ENCODE results near the gene CACNA2D2. TPM values are rescaled to one million over a fixed set of nuclear protein-coding genes. Genes with fewer than 3 reads are reported as not detected.

Gene CACNA2D2
- total and polyA plus RNA-seq, 2 of the 13 experiments (the other 11 are each of a cell fraction or from before 2014, with no cell fraction given), result not detected

- TF ChIP-seq POGK (CRISPR knock-in tag; conservative IDR thresholded peaks at IDR 0.05) (peak; percentile 91), NCOA2 (CRISPR knock-in tag; IDR thresholded peaks at IDR 0.05) (no peak), CENPT (CRISPR knock-in tag; IDR thresholded peaks at IDR 0.05; ENCODE audit: low read depth) (peak; percentile 25; the same call in 1 of the 2 replicates), ZBTB7A (CRISPR knock-in tag; IDR thresholded peaks at IDR 0.05) (no peak), STAT5B (CRISPR knock-in tag; IDR thresholded peaks at IDR 0.05) (no peak), DMAP1 (CRISPR knock-in tag; IDR thresholded peaks at IDR 0.05) (peak; percentile 78; the same call in 1 of the 2 replicates), SNRNP70 (IDR thresholded peaks at IDR 0.05; ENCODE audit: low read depth, low read length) (no peak), ZNF136 (CRISPR knock-in tag; IDR thresholded peaks at IDR 0.05; ENCODE audit: low read depth) (peak; percentile 62; the same call in 1 of the 2 replicates), IRX3 (CRISPR knock-in tag; IDR thresholded peaks at IDR 0.05; ENCODE audit: borderline replicate concordance, low read depth) (peak; percentile 70; the same call in 1 of the 2 replicates), SNAPC5 (CRISPR knock-in tag; IDR thresholded peaks at IDR 0.05; ENCODE audit: borderline replicate concordance) (no peak), ATAD3A (CRISPR knock-in tag; IDR thresholded peaks at IDR 0.05) (no peak), YY1 (IDR thresholded peaks at IDR 0.05; ENCODE audit: insufficient read depth, insufficient replicate concordance, low read depth, low read length) (peak; percentile 12), SIX4 (CRISPR knock-in tag; IDR thresholded peaks at IDR 0.05) (no peak; the same call in 1 of the 2 replicates), MEF2D (CRISPR knock-in tag; IDR thresholded peaks at IDR 0.05) (peak; percentile 86), CREM (IDR thresholded peaks at IDR 0.05) (peak; percentile 32; the same call in 1 of the 2 replicates), CREM (CRISPR knock-in tag; IDR thresholded peaks at IDR 0.05) (no peak), ZNF30 (CRISPR knock-in tag; IDR thresholded peaks at IDR 0.05) (peak; percentile 52; the same call in 1 of the 2 replicates), ZNF207 (IDR thresholded peaks at IDR 0.05; ENCODE audit: borderline replicate concordance) (no peak), ZGPAT (CRISPR knock-in tag; IDR thresholded peaks at IDR 0.05) (peak; percentile 84), E2F1 (CRISPR knock-in tag; IDR thresholded peaks at IDR 0.05) (peak; percentile 89), ZFP82 (CRISPR knock-in tag; IDR thresholded peaks at IDR 0.05; ENCODE audit: borderline replicate concordance) (no peak; the same call in 1 of the 2 replicates), ZFP36L2 (CRISPR knock-in tag; IDR thresholded peaks at IDR 0.05) (no peak), EHMT2 (IDR thresholded peaks at IDR 0.05; ENCODE audit: borderline replicate concordance, low read depth, low read length) (no peak), ERF (CRISPR knock-in tag; IDR thresholded peaks at IDR 0.05) (peak; percentile 65; the same call in 1 of the 2 replicates), XBP1 (CRISPR knock-in tag; IDR thresholded peaks at IDR 0.05) (no peak)
These were observed 166.1 kb downstream of the CACNA2D2 start (continued) for GRCh38 chr3:50337175-50337861.

Data from HepG2 (cell line).